ENCODE data around the gene UBAC2.
"Not testable (repeated sequence)": the region's sequence is repeated elsewhere in the genome, so short reads cannot be mapped to it uniquely, and the experiment has no call there.

The UBAC2 gene

GRCh38 chr13:99407906-99408702, 207.4 kb downstream of the UBAC2 start:
- no peak overlapping the region for H2AFZ ChIP-seq
- no peaks in the 10 kb centered on the region for H3K79me2 ChIP-seq

GRCh38 chr13:99408703-99409000, 208.0 kb downstream of the UBAC2 start:
- no peak overlapping the region for H2AFZ ChIP-seq
- no peak overlapping the region for H3K4me3 ChIP-seq (ENCODE audit: low read depth, low read length)
- no peak overlapping the region for H3K27ac ChIP-seq
- no peaks in the 10 kb centered on the region for H3K79me2 ChIP-seq
- no peaks in the 10 kb centered on the region for H3K27me3 ChIP-seq (ENCODE audit: control insufficient read depth, insufficient read depth, low read length)
- TF ChIP-seq, protein P1, sequence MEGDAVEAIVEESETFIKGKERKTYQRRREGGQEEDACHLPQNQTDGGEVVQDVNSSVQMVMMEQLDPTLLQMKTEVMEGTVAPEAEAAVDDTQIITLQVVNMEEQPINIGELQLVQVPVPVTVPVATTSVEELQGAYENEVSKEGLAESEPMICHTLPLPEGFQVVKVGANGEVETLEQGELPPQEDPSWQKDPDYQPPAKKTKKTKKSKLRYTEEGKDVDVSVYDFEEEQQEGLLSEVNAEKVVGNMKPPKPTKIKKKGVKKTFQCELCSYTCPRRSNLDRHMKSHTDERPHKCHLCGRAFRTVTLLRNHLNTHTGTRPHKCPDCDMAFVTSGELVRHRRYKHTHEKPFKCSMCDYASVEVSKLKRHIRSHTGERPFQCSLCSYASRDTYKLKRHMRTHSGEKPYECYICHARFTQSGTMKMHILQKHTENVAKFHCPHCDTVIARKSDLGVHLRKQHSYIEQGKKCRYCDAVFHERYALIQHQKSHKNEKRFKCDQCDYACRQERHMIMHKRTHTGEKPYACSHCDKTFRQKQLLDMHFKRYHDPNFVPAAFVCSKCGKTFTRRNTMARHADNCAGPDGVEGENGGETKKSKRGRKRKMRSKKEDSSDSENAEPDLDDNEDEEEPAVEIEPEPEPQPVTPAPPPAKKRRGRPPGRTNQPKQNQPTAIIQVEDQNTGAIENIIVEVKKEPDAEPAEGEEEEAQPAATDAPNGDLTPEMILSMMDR (IDR thresholded peaks at IDR 0.05), result no peak
- no peaks in the 10 kb centered on the region for H3K9me3 ChIP-seq (ENCODE audit: control insufficient read depth, low read length)
- no peaks in the 10 kb centered on the region for H3K4me1 ChIP-seq
- no peak overlapping the region for H3K4me2 ChIP-seq (ENCODE audit: low read length)
- H3K9ac ChIP-seq, result no peak overlapping the region
- H3K36me3 ChIP-seq (ENCODE audit: control insufficient read depth, insufficient read depth, low read length), result no peaks in the 10 kb centered on the region

More at GRCh38 chr13:99407906-99408702, 207.4 kb downstream of the UBAC2 start:
- H3K9ac ChIP-seq, result no peak overlapping the region
- no peak overlapping the region for H3K4me3 ChIP-seq (ENCODE audit: low read depth, low read length)
- H3K36me3 ChIP-seq (ENCODE audit: control insufficient read depth, insufficient read depth, low read length), result no peaks in the 10 kb centered on the region
- H3K27ac ChIP-seq, result no peak overlapping the region
- H3K9me3 ChIP-seq (ENCODE audit: control insufficient read depth, low read length), result no peaks in the 10 kb centered on the region
- H3K4me2 ChIP-seq (ENCODE audit: low read length), result no peak overlapping the region
- TF ChIP-seq, protein P1 (IDR thresholded peaks at IDR 0.05), result no peak
- H3K27me3 ChIP-seq (ENCODE audit: control insufficient read depth, insufficient read depth, low read length), result no peaks in the 10 kb centered on the region
- H3K4me1 ChIP-seq, result no peaks in the 10 kb centered on the region

DNA sequence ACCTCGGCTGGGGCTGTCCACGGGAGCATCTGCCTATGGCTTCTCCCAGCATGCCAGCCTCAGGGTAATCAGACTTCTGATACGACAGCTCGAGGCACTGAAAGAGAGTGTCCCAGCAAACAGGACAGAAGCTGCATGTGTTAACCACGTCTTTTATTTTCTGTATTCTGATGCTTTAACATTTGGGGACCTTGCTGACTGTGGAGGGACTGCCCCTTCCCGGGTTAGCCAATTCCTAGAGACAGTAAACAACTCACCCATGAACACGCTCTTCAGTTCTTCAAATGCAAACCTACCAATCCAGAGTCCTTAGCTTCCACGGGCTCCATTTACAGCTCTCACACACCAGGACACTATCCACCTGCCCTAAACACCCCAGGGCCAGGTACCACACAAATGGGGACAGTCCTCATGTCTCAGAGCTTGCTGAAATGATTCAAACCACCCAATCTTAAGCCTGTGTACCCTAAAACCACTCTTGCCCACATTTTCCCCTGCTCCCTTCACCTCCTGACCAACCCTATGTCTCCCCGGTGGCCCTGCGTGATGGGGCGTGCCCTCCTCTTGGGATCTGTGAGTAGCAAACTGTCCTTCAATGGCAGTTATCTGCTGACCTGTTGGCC, 208.9 kb downstream of the UBAC2 start:
- H3K79me2 ChIP-seq; H3K4me3 ChIP-seq (ENCODE audit: low read depth, low read length); H3K27me3 ChIP-seq (ENCODE audit: control insufficient read depth, insufficient read depth, low read length); H2AFZ ChIP-seq; H3K4me2 ChIP-seq (ENCODE audit: low read length); H3K36me3 ChIP-seq (ENCODE audit: control insufficient read depth, insufficient read depth, low read length); H3K9ac ChIP-seq; H3K9me3 ChIP-seq (ENCODE audit: control insufficient read depth, low read length); H3K4me1 ChIP-seq; H3K27ac ChIP-seq: not testable (repeated sequence)

DNA sequence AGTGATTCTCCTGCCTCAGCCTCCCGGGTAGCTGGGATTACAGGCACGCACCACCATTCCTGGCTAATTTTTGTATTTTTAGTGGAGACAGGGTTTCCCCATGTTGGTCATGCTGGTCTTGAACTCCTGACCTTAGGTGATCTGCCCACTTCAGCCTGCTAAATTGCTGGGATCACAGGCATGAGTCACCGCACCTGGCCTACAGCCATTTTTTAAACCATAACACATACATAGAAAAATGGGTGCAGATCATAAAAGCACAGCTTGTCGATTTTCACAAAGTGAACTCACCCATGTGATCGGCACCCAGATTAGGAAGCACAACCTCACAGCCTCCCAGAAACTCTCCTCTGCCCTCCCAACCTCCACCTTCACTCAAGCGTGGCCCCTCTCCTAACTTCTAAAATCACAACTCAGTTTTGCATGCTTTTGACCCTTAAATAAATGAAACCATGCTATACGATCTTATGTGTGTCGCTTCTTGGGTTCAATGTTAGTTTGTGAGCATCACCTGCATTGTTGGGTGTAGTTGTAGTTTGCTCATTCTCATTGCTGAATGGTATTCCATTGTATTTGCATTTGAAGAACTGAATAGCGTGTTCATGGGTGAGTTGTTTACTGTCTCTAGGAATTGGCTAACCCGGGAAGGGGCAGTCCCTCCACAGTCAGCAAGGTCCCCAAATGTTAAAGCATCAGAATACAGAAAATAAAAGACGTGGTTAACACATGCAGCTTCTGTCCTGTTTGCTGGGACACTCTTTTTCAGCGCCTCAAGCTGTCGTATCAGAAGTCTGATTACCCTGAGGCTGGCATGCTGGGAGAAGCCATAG, 210.2 kb downstream of the UBAC2 start:
- H3K27me3 ChIP-seq (ENCODE audit: control insufficient read depth, insufficient read depth, low read length); H2AFZ ChIP-seq; H3K9ac ChIP-seq; H3K4me2 ChIP-seq (ENCODE audit: low read length); H3K36me3 ChIP-seq (ENCODE audit: control insufficient read depth, insufficient read depth, low read length); H3K79me2 ChIP-seq; H3K4me3 ChIP-seq (ENCODE audit: low read depth, low read length); H3K27ac ChIP-seq; H3K4me1 ChIP-seq; H3K9me3 ChIP-seq (ENCODE audit: control insufficient read depth, low read length): not testable (repeated sequence)

- no peaks in the 10 kb centered on the region for H3K79me2 ChIP-seq
- no peaks in the 10 kb centered on the region for H3K9me3 ChIP-seq (ENCODE audit: control insufficient read depth, low read length)
- no peak overlapping the region for H3K27ac ChIP-seq
- H2AFZ ChIP-seq, result no peak overlapping the region
- H3K27me3 ChIP-seq (ENCODE audit: control insufficient read depth, insufficient read depth, low read length), result no peaks in the 10 kb centered on the region
- H3K4me3 ChIP-seq (ENCODE audit: low read depth, low read length), result no peak overlapping the region
- H3K9ac ChIP-seq, result no peak overlapping the region
- no peaks in the 10 kb centered on the region for H3K36me3 ChIP-seq (ENCODE audit: control insufficient read depth, insufficient read depth, low read length)
- no peaks in the 10 kb centered on the region for H3K4me1 ChIP-seq
- no peak overlapping the region for H3K4me2 ChIP-seq (ENCODE audit: low read length)
- TF ChIP-seq, protein P1 (IDR thresholded peaks at IDR 0.05), result no peak
Measured at GRCh38 chr13:99412856-99413255, 212.2 kb downstream of the UBAC2 start.
